ENCODE results near the gene TUBGCP2. TPM values are rescaled to one million over a fixed set of nuclear protein-coding genes. Genes with fewer than 3 reads are reported as not detected.
A peak's percentile ranks its signal among the peaks of the same experiment; 100 is the strongest.

TUBGCP2 gene
- total and polyA plus RNA-seq, 11 donors = 33.5 to 49.5 (median 38.2) TPM

GRCh38 chr10:133274751-133275683 is 33.7 kb downstream of the TUBGCP2 start:
- H3K4me3 ChIP-seq = peak overlapping the region in 3 of 12 donors; percentile 4 to 63 (median 38)
- H3K4me1 ChIP-seq = peaks cover 0 to 57% (median 8%) of the 10 kb centered on the region in 12 donors
- 35 to 49% (median 41%) methylated on average over 11 to 26 of the region's 26 CpGs for WGBS, 4 donors
- H3K27ac ChIP-seq = peak overlapping the region in 1 of 12 donors; percentile 79
- DNase-seq (peak in 2 of 5 donors; percentile 39 to 53), ATAC-seq (no peak)
- peaks cover 0 to 24% (median 10%) of the 10 kb centered on the region in 9 donors for H3K36me3 ChIP-seq
- TF ChIP-seq CTCF (IDR thresholded peaks at IDR 0.05) = no peak
- TF ChIP-seq POLR2A (IDR thresholded peaks at IDR 0.05) = no peak
- H3K27me3 ChIP-seq = peaks cover 0 to 31% (median 20%) of the 10 kb centered on the region in 9 donors
- no peaks in the 10 kb centered on the region for H3K9me3 ChIP-seq
- intact Hi-C loops (cut with DNase I) = no loop called here

DNA sequence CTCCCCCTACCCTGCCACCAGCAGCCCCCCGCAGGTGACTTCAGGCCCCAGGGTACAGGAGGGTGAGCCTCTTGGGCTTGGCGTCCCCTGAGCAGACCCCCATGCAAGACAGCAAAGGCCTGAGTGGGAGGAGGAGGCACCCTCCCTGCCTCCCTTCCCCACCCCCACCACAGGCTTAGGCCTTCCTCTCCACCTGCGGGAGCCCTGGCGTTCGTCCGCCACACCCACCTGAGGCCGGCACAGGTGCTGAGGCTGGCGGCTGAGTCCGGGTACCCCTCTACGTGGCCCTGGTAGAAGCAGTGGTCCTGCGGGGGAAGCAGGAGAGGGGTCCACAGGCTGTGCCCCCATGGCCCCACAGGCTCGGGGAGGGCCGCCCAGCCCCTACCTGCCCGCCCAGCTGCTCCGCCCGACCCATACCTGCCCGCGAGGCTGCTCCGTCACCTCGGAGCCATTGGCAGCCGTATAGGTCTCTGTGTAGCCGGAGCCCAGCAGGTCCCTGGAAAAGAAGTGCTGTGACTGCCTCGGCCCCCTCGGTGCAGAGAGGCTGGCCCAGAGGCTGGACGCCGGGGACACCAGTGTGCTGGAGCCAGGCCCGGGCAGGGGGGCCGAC is 35.0 kb downstream of the TUBGCP2 start:
- Histone ChIP-seq H3K27me3 (peaks cover 0 to 31% (median 20%) of the 10 kb centered on the region in 9 donors), H3K4me1 (peaks cover 0 to 43% (median 8%) of the 10 kb centered on the region in 12 donors), H3K36me3 (peaks cover 0 to 24% (median 0%) of the 10 kb centered on the region in 9 donors), H3K9me3 (no peaks in the 10 kb centered on the region), H3K27ac (no peak overlapping the region), H3K4me3 (no peak overlapping the region)
- intact Hi-C loops (cut with DNase I) = no loop called here
- DNase-seq = peak in 1 of 5 donors; percentile 59
- TF ChIP-seq POLR2A (IDR thresholded peaks at IDR 0.05) = no peak
- TF ChIP-seq CTCF (IDR thresholded peaks at IDR 0.05) = no peak
- WGBS, 4 donors = 87 to 93% (median 91%) methylated on average over 15 to 28 of the region's 28 CpGs
- ATAC-seq = no peak

DNA sequence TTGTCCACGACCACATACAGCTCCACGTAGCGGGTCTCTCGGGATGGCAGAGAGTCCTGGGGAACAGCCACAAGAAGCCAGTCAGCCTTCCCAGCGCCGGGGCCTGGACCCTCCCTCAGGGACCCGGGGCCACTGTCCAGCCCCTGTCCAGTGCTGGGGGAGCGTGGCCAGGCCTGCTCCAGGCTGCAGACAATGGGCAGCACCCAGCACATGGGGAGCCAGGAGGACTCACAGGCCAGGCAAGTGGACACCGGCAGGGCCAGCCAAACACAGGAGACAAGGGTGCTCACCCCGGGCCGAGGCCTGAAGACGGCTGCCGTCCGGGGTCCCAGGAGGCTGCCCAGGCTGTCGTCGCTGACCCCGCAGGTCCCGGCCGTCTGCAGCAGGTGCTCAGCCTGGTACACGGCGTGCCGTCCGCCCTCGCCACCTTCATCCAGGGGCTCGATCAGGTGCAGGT is 35.7 kb downstream of the TUBGCP2 start:
- ATAC-seq (no peak), DNase-seq (peak in 1 of 5 donors; percentile 59)
- intact Hi-C loops (cut with DNase I) = no loop called here
- TF ChIP-seq CTCF (IDR thresholded peaks at IDR 0.05) (no peak), POLR2A (IDR thresholded peaks at IDR 0.05) (no peak)
- WGBS, 4 donors = 82 to 91% (median 88%) methylated on average over 12 to 25 of the region's 25 CpGs
- peaks cover 0 to 31% (median 20%) of the 10 kb centered on the region in 9 donors for H3K27me3 ChIP-seq
- no peak overlapping the region for H3K27ac ChIP-seq
- H3K9me3 ChIP-seq = no peaks in the 10 kb centered on the region
- H3K4me3 ChIP-seq = no peak overlapping the region
- peaks cover 0 to 25% (median 0%) of the 10 kb centered on the region in 9 donors for H3K36me3 ChIP-seq
- peaks cover 0 to 36% (median 8%) of the 10 kb centered on the region in 12 donors for H3K4me1 ChIP-seq

All from heart left ventricle (tissue), 16 donors.